H1 (cell line): ENCODE measurements around the gene STARD4. TPM values are rescaled to one million over a fixed set of nuclear protein-coding genes. Genes with fewer than 3 reads are reported as not detected.

Experiments used
- BRCA1 ChIP-seq: IDR thresholded peaks from 2 replicates; pipeline ENCODE4 v1.6.1; 2012; ENCODE audit warnings: low read depth, low read length, improper control_type of control experiment
- CHD2 ChIP-seq: IDR thresholded peaks from 2 replicates; pipeline ENCODE4 v1.6.1; 2012; ENCODE audit warnings: low read length, improper control_type of control experiment
- CREB1 ChIP-seq: IDR thresholded peaks from 2 replicates; pipeline ENCODE4 v1.6.1; 2012; ENCODE audit warnings: inconsistent platforms
- EP300 ChIP-seq, 2 experiments: IDR thresholded peaks; 1 replicate in 1 of 2; 2 replicates in 1 of 2; pipeline ENCODE4 v1.6.1; 2011 to 2012; ENCODE audit warnings: low read depth in 2 of 2, low read length in 2 of 2, mild to moderate bottlenecking in 2 of 2, borderline replicate concordance in 1 of 2, inconsistent platforms in 1 of 2, moderate library complexity in 1 of 2
- EZH2 ChIP-seq: fragments of 200-600 bp; sonication (generic); IDR thresholded peaks from 2 replicates; pipeline ENCODE4 v1.7.1; 2012; ENCODE audit warnings: low read depth, mild to moderate bottlenecking, moderate library complexity, low read length, inconsistent platforms; ENCODE audit not compliant: severe bottlenecking
- FOSL1 ChIP-seq: IDR thresholded peaks from 2 replicates; pipeline ENCODE4 v1.6.1; 2011; ENCODE audit warnings: mild to moderate bottlenecking, low read depth, low read length, moderate library complexity; ENCODE audit not compliant: insufficient read depth
- HDAC2 ChIP-seq, 2 experiments: fragments of 300-600 bp in 1 of 2; sonication (generic) in 1 of 2; IDR thresholded peaks; 2 replicates each; pipeline ENCODE4 v1.6.1; 2011 to 2012; ENCODE audit warnings: low read depth in 2 of 2, low read length in 2 of 2, mild to moderate bottlenecking in 2 of 2, moderate library complexity in 2 of 2, borderline replicate concordance in 1 of 2, inconsistent platforms in 1 of 2
- JUND ChIP-seq: IDR thresholded peaks from 2 replicates; pipeline ENCODE4 v1.6.1; 2011; ENCODE audit warnings: mild to moderate bottlenecking, improper control_type of control experiment, low read length
- KDM4A ChIP-seq: IDR thresholded peaks from one replicate; pipeline ENCODE4 v1.7.1; 2012; ENCODE audit warnings: low read depth, mild to moderate bottlenecking, moderate library complexity, low read length, inconsistent platforms; ENCODE audit not compliant: severe bottlenecking
- KDM5A ChIP-seq: fragments of 200-600 bp; IDR thresholded peaks from 2 replicates; pipeline ENCODE4 v1.7.1; 2012; ENCODE audit warnings: mild to moderate bottlenecking, low read length, inconsistent platforms, mixed read lengths
- RFX5 ChIP-seq: IDR thresholded peaks from 2 replicates; pipeline ENCODE4 v1.6.1; 2011; ENCODE audit warnings: low read depth, low read length, improper control_type of control experiment, borderline replicate concordance
- ZNF274 ChIP-seq: IDR thresholded peaks from 2 replicates; pipeline ENCODE4 v1.7.0; 2012; ENCODE audit warnings: low read length, borderline replicate concordance; ENCODE audit errors: extremely low read depth
- polyA plus RNA-seq, 7 experiments: library from polyadenylated mRNA; depleted of rRNA in 3 of 7; stranded (reverse) in 5 of 7; unstranded in 2 of 7; fragments of >200 nt in 5 of 7; fragments of 200-250 nt in 2 of 7; gene quantifications; 1 replicate in 5 of 7; 2 replicates in 1 of 7; 4 replicates in 1 of 7; pipeline versions ENCODE4 v1.2.1 to v1.2.3, GENCODE V29; 2011 to 2013; ENCODE audit warnings: missing spikeins in 2 of 7, mixed read lengths in 2 of 7
- total RNA-seq: library from RNA; stranded (reverse); fragmentation: NEBNext Ultra II Directional; extraction: Animal tissue kit (Norgen Biotek cat#: 25700); gene quantifications from 2 replicates; pipeline ENCODE4 v1.2.1, GENCODE V29; 2021
- TF ChIP-seq, protein P1 (sequence below): IDR thresholded peaks from 2 replicates; pipeline ENCODE4 v1.6.1; 2011; ENCODE audit warnings: low read length, improper control_type of control experiment

The STARD4 gene
- total and polyA plus RNA-seq, 2 of the 8 experiments (the other 6 are each of a cell fraction or from before 2014, with no cell fraction given): 10.8 to 47.9 TPM

- no peak for TF ChIP-seq FOSL1
- TF ChIP-seq HDAC2 (IDR thresholded peaks at IDR 0.05; ENCODE audit: borderline replicate concordance in 1 of 2, low read depth in 2 of 2, low read length in 2 of 2): peak in 1 of 2 experiments; percentile 89; a peak in 1 of 4 replicates
- TF ChIP-seq JUND: no peak
- peak; percentile 67 for TF ChIP-seq CREB1
- no peak for TF ChIP-seq KDM5A
- no peak for TF ChIP-seq KDM4A
- 0 out of 2 replicates have a peak, but pooled peaks have one; percentile 36 for TF ChIP-seq CHD2
- peak in 1 of 2 experiments; percentile 74; a peak in 1 of 3 replicates for TF ChIP-seq EP300 (IDR thresholded peaks at IDR 0.05; ENCODE audit: borderline replicate concordance in 1 of 2, low read depth in 2 of 2, low read length in 2 of 2)
- no peak for TF ChIP-seq RFX5
- TF ChIP-seq, protein P1, sequence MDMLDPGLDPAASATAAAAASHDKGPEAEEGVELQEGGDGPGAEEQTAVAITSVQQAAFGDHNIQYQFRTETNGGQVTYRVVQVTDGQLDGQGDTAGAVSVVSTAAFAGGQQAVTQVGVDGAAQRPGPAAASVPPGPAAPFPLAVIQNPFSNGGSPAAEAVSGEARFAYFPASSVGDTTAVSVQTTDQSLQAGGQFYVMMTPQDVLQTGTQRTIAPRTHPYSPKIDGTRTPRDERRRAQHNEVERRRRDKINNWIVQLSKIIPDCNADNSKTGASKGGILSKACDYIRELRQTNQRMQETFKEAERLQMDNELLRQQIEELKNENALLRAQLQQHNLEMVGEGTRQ: no peak
- TF ChIP-seq EZH2: no peak
- no peak for TF ChIP-seq BRCA1
- no peak for TF ChIP-seq ZNF274
These were observed at the start of gene STARD4 (continued) for GRCh38 chr5:111512375-111513130.
